CD4-positive, alpha-beta T cell treated with Interferon gamma for 1 hour (primary cell): ENCODE measurements around the gene SORT1.
"Not testable (repeated sequence)": the region's sequence is repeated elsewhere in the genome, so short reads cannot be mapped to it uniquely, and the experiment has no call there.

Source experiments
- DNase-seq: peaks from one replicate; pipeline ENCODE4 v3.0.0-alpha.2; 2020

SORT1 gene

GRCh38 chr1:109379422-109379821 lies 18.3 kb downstream of the SORT1 start:
- DNase-seq, result no peak

GRCh38 chr1:109377698-109378097 lies 20.0 kb downstream of the SORT1 start:
- no peak for DNase-seq

GRCh38 chr1:109373696-109374095 lies 24.0 kb downstream of the SORT1 start:
- not testable (repeated sequence) for DNase-seq

- DNase-seq, result no peak
Measured at GRCh38 chr1:109373126-109373525, 24.6 kb downstream of the SORT1 start.

- no peak for DNase-seq
Measured at GRCh38 chr1:109372281-109372680, 25.4 kb downstream of the SORT1 start.

- peak; percentile 6 for DNase-seq
Measured at GRCh38 chr1:109371341-109371739, 26.4 kb downstream of the SORT1 start.

GRCh38 chr1:109370712-109371340 lies 26.9 kb downstream of the SORT1 start:
- DNase-seq, result no peak

- DNase-seq, result peak; percentile 20
Measured at GRCh38 chr1:109369167-109369746, 28.5 kb downstream of the SORT1 start.

GRCh38 chr1:109368464-109368863 lies 29.3 kb downstream of the SORT1 start:
- no peak for DNase-seq

GRCh38 chr1:109367626-109368025 lies 30.1 kb downstream of the SORT1 start:
- DNase-seq, result no peak

GRCh38 chr1:109365642-109366204 lies 32.0 kb downstream of the SORT1 start:
- no peak for DNase-seq

- DNase-seq, result no peak
Measured at GRCh38 chr1:109361649-109362048, 36.1 kb downstream of the SORT1 start.

GRCh38 chr1:109361069-109361468 lies 36.6 kb downstream of the SORT1 start:
- DNase-seq, result no peak

GRCh38 chr1:109357616-109358015 lies 40.1 kb downstream of the SORT1 start:
- DNase-seq, result no peak

GRCh38 chr1:109356915-109357314 lies 40.8 kb downstream of the SORT1 start:
- DNase-seq, result no peak

GRCh38 chr1:109356505-109356904 lies 41.2 kb downstream of the SORT1 start:
- no peak for DNase-seq

- no peak for DNase-seq
Measured at GRCh38 chr1:109354929-109355328, 42.8 kb downstream of the SORT1 start.

GRCh38 chr1:109351457-109351856 lies 46.3 kb downstream of the SORT1 start:
- DNase-seq, result no peak

GRCh38 chr1:109350655-109351054 lies 47.1 kb downstream of the SORT1 start:
- DNase-seq, result no peak

GRCh38 chr1:109350182-109350581 lies 47.5 kb downstream of the SORT1 start:
- DNase-seq, result no peak

GRCh38 chr1:109347511-109347910 lies 50.2 kb downstream of the SORT1 start:
- no peak for DNase-seq

GRCh38 chr1:109341944-109342930 lies 55.5 kb downstream of the SORT1 start:
- no peak for DNase-seq

GRCh38 chr1:109338608-109339007 lies 59.1 kb downstream of the SORT1 start:
- DNase-seq, result no peak
